HEK293T (cell line): ENCODE results near the gene PPP1R9B.

Experiments used
- BHLHE40 ChIP-seq: fragments of 450-650 bp; IDR thresholded peaks from 2 replicates; pipeline ENCODE4 v1.6.1; 2016; ENCODE audit warnings: mild to moderate bottlenecking, moderate library complexity, borderline replicate concordance
- CTBP1 ChIP-seq: fragments of 450-650 bp; IDR thresholded peaks from 2 replicates; pipeline ENCODE4 v1.6.1; 2016; ENCODE audit warnings: borderline replicate concordance
- ELF4 ChIP-seq: fragments of 450-650 bp; IDR thresholded peaks from 2 replicates; pipeline ENCODE4 v1.6.1; 2017; ENCODE audit warnings: antibody characterized with exemption
- FOXM1 ChIP-seq: fragments of 450-650 bp; IDR thresholded peaks from 2 replicates; pipeline ENCODE4 v1.6.1; 2017; ENCODE audit warnings: mild to moderate bottlenecking, borderline replicate concordance
- HDGF ChIP-seq: fragments of 450-650 bp; IDR thresholded peaks from 2 replicates; pipeline ENCODE4 v1.6.1; 2017; ENCODE audit warnings: antibody characterized with exemption, borderline replicate concordance
- LEF1 ChIP-seq: fragments of 450-650 bp; IDR thresholded peaks from 2 replicates; pipeline ENCODE4 v1.6.1; 2017; ENCODE audit warnings: mild to moderate bottlenecking, borderline replicate concordance
- SP1 ChIP-seq: fragments of 450-650 bp; IDR thresholded peaks from 2 replicates; pipeline ENCODE4 v1.6.1; 2017
- ZNF384 ChIP-seq: fragments of 450-650 bp; IDR thresholded peaks from 2 replicates; pipeline ENCODE4 v1.6.1; 2016

DNA sequence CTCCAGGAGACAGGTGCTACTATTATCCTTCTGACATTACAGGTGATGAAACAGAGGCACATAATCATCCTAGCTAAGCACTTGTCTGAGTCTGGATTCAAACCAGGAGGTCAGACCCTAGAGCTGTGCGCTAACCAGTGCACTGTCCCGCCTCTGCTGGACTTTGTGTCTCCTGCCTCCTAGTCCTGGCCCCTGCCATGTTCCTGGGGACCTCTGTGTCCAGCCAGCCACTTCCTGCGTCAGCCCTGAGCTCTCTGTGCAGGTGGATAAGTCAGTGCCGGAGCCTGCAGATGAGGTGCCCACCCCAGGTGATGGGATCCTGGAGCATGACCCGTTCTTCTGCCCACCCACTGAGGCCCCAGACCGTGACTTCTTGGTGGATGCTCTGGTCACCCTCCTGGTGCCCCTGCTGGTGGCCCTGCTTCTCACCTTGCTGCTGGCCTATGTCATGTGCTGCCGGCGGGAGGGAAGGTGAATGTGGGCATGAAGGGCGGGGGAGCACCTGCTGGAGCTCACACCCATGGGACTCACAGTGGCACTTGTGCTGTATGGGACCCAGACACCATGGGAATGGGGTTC is 19.5 kb upstream of the PPP1R9B start:
- TF ChIP-seq FOXM1 = no peak
- no peak for TF ChIP-seq LEF1
- no peak for TF ChIP-seq CTBP1
- no peak for TF ChIP-seq ZNF384
- no peak for TF ChIP-seq ELF4
- TF ChIP-seq BHLHE40 = no peak
- no peak for TF ChIP-seq SP1
- no peak for TF ChIP-seq HDGF
